ENCODE data around the gene IQSEC1.

Gene IQSEC1

GRCh38 chr3:13096356-13096755 lies 23.1 kb upstream of the IQSEC1 start:
- Histone ChIP-seq H3K36me3 (ENCODE audit: control insufficient read depth in 2 of 2, insufficient read depth in 2 of 2, low read length in 2 of 2) (no peaks in the 10 kb centered on the region), H3K9me3 (ENCODE audit: control insufficient read depth in 2 of 2, low read length in 2 of 2) (no peaks in the 10 kb centered on the region), H3K27me3 (ENCODE audit: control insufficient read depth in 2 of 2, insufficient read depth in 2 of 2, low read length in 2 of 2) (no peaks in the 10 kb centered on the region), H3K4me1 (ENCODE audit: control insufficient read depth in 2 of 2, insufficient read depth in 2 of 2, low read length in 2 of 2) (peaks cover 4 to 5% of the 10 kb centered on the region in 2 donors), H3K27ac (ENCODE audit: low read depth in 2 of 2, low read length in 2 of 2) (no peak overlapping the region), H3K9ac (ENCODE audit: low read depth in 1 of 2, low read length in 2 of 2) (no peak overlapping the region), H3K4me3 (ENCODE audit: low read length in 2 of 2) (no peak overlapping the region)

- Histone ChIP-seq H3K4me3 (ENCODE audit: low read length in 2 of 2) (no peak overlapping the region), H3K9ac (ENCODE audit: low read depth in 1 of 2, low read length in 2 of 2) (no peak overlapping the region), H3K27me3 (ENCODE audit: control insufficient read depth in 2 of 2, insufficient read depth in 2 of 2, low read length in 2 of 2) (no peaks in the 10 kb centered on the region), H3K36me3 (ENCODE audit: control insufficient read depth in 2 of 2, insufficient read depth in 2 of 2, low read length in 2 of 2) (no peaks in the 10 kb centered on the region), H3K4me1 (ENCODE audit: control insufficient read depth in 2 of 2, insufficient read depth in 2 of 2, low read length in 2 of 2) (peaks cover 4 to 5% of the 10 kb centered on the region in 2 donors), H3K27ac (ENCODE audit: low read depth in 2 of 2, low read length in 2 of 2) (no peak overlapping the region), H3K9me3 (ENCODE audit: control insufficient read depth in 2 of 2, low read length in 2 of 2) (no peaks in the 10 kb centered on the region)
These were observed 22.2 kb upstream of the IQSEC1 start for GRCh38 chr3:13095408-13095937.

GRCh38 chr3:13093687-13094086 lies 20.5 kb upstream of the IQSEC1 start:
- no peaks in the 10 kb centered on the region for H3K36me3 ChIP-seq (ENCODE audit: control insufficient read depth in 2 of 2, insufficient read depth in 2 of 2, low read length in 2 of 2)
- H3K4me3 ChIP-seq (ENCODE audit: low read length in 2 of 2), result no peak overlapping the region
- H3K27ac ChIP-seq (ENCODE audit: low read depth in 2 of 2, low read length in 2 of 2), result no peak overlapping the region
- H3K9ac ChIP-seq (ENCODE audit: low read depth in 1 of 2, low read length in 2 of 2), result no peak overlapping the region
- H3K4me1 ChIP-seq (ENCODE audit: control insufficient read depth in 2 of 2, insufficient read depth in 2 of 2, low read length in 2 of 2), result peaks cover 4 to 5% of the 10 kb centered on the region in 2 donors
- no peaks in the 10 kb centered on the region for H3K9me3 ChIP-seq (ENCODE audit: control insufficient read depth in 2 of 2, low read length in 2 of 2)
- H3K27me3 ChIP-seq (ENCODE audit: control insufficient read depth in 2 of 2, insufficient read depth in 2 of 2, low read length in 2 of 2), result no peaks in the 10 kb centered on the region

- peaks cover 4 to 5% of the 10 kb centered on the region in 2 donors for H3K4me1 ChIP-seq (ENCODE audit: control insufficient read depth in 2 of 2, insufficient read depth in 2 of 2, low read length in 2 of 2)
These were observed 19.7 kb upstream of the IQSEC1 start for GRCh38 chr3:13092621-13093617.

GRCh38 chr3:13091898-13092611 lies 18.8 kb upstream of the IQSEC1 start:
- H3K9ac ChIP-seq (ENCODE audit: low read depth in 1 of 2, low read length in 2 of 2), result no peak overlapping the region
- H3K27ac ChIP-seq (ENCODE audit: low read depth in 2 of 2, low read length in 2 of 2), result no peak overlapping the region
- H3K36me3 ChIP-seq (ENCODE audit: control insufficient read depth in 2 of 2, insufficient read depth in 2 of 2, low read length in 2 of 2), result no peaks in the 10 kb centered on the region
- H3K27me3 ChIP-seq (ENCODE audit: control insufficient read depth in 2 of 2, insufficient read depth in 2 of 2, low read length in 2 of 2), result no peaks in the 10 kb centered on the region
- no peak overlapping the region for H3K4me3 ChIP-seq (ENCODE audit: low read length in 2 of 2)
- H3K4me1 ChIP-seq (ENCODE audit: control insufficient read depth in 2 of 2, insufficient read depth in 2 of 2, low read length in 2 of 2), result peaks cover 4 to 5% of the 10 kb centered on the region in 2 donors
- H3K9me3 ChIP-seq (ENCODE audit: control insufficient read depth in 2 of 2, low read length in 2 of 2), result no peaks in the 10 kb centered on the region

More at GRCh38 chr3:13092621-13093617, 19.7 kb upstream of the IQSEC1 start:
- Histone ChIP-seq H3K9ac (ENCODE audit: low read depth in 1 of 2, low read length in 2 of 2) (no peak overlapping the region), H3K9me3 (ENCODE audit: control insufficient read depth in 2 of 2, low read length in 2 of 2) (no peaks in the 10 kb centered on the region), H3K27me3 (ENCODE audit: control insufficient read depth in 2 of 2, insufficient read depth in 2 of 2, low read length in 2 of 2) (no peaks in the 10 kb centered on the region), H3K27ac (ENCODE audit: low read depth in 2 of 2, low read length in 2 of 2) (no peak overlapping the region), H3K36me3 (ENCODE audit: control insufficient read depth in 2 of 2, insufficient read depth in 2 of 2, low read length in 2 of 2) (no peaks in the 10 kb centered on the region), H3K4me3 (ENCODE audit: low read length in 2 of 2) (no peak overlapping the region)

- H3K27me3 ChIP-seq (ENCODE audit: control insufficient read depth in 2 of 2, insufficient read depth in 2 of 2, low read length in 2 of 2), result no peaks in the 10 kb centered on the region
- peaks cover 4 to 5% of the 10 kb centered on the region in 2 donors for H3K4me1 ChIP-seq (ENCODE audit: control insufficient read depth in 2 of 2, insufficient read depth in 2 of 2, low read length in 2 of 2)
- no peak overlapping the region for H3K9ac ChIP-seq (ENCODE audit: low read depth in 1 of 2, low read length in 2 of 2)
- no peaks in the 10 kb centered on the region for H3K36me3 ChIP-seq (ENCODE audit: control insufficient read depth in 2 of 2, insufficient read depth in 2 of 2, low read length in 2 of 2)
- H3K4me3 ChIP-seq (ENCODE audit: low read length in 2 of 2), result no peak overlapping the region
- peak overlapping the region in 1 of 2 donors; percentile 27 for H3K27ac ChIP-seq (ENCODE audit: low read depth in 2 of 2, low read length in 2 of 2)
- H3K9me3 ChIP-seq (ENCODE audit: control insufficient read depth in 2 of 2, low read length in 2 of 2), result no peaks in the 10 kb centered on the region
These were observed 15.1 kb upstream of the IQSEC1 start for GRCh38 chr3:13088028-13089006.

- Histone ChIP-seq H3K9me3 (ENCODE audit: control insufficient read depth in 2 of 2, low read length in 2 of 2) (no peaks in the 10 kb centered on the region), H3K9ac (ENCODE audit: low read depth in 1 of 2, low read length in 2 of 2) (no peak overlapping the region), H3K27me3 (ENCODE audit: control insufficient read depth in 2 of 2, insufficient read depth in 2 of 2, low read length in 2 of 2) (no peaks in the 10 kb centered on the region), H3K27ac (ENCODE audit: low read depth in 2 of 2, low read length in 2 of 2) (peak overlapping the region in 1 of 2 donors; percentile 27), H3K4me3 (ENCODE audit: low read length in 2 of 2) (no peak overlapping the region), H3K4me1 (ENCODE audit: control insufficient read depth in 2 of 2, insufficient read depth in 2 of 2, low read length in 2 of 2) (peaks cover 3 to 4% of the 10 kb centered on the region in 2 donors), H3K36me3 (ENCODE audit: control insufficient read depth in 2 of 2, insufficient read depth in 2 of 2, low read length in 2 of 2) (no peaks in the 10 kb centered on the region)
These were observed 14.2 kb upstream of the IQSEC1 start for GRCh38 chr3:13087320-13087990.

- H3K4me1 ChIP-seq (ENCODE audit: control insufficient read depth in 2 of 2, insufficient read depth in 2 of 2, low read length in 2 of 2), result no peaks in the 10 kb centered on the region
- no peak overlapping the region for H3K27ac ChIP-seq (ENCODE audit: low read depth in 2 of 2, low read length in 2 of 2)
- no peaks in the 10 kb centered on the region for H3K9me3 ChIP-seq (ENCODE audit: control insufficient read depth in 2 of 2, low read length in 2 of 2)
- no peak overlapping the region for H3K4me3 ChIP-seq (ENCODE audit: low read length in 2 of 2)
- no peaks in the 10 kb centered on the region for H3K36me3 ChIP-seq (ENCODE audit: control insufficient read depth in 2 of 2, insufficient read depth in 2 of 2, low read length in 2 of 2)
- H3K9ac ChIP-seq (ENCODE audit: low read depth in 1 of 2, low read length in 2 of 2), result no peak overlapping the region
- H3K27me3 ChIP-seq (ENCODE audit: control insufficient read depth in 2 of 2, insufficient read depth in 2 of 2, low read length in 2 of 2), result peaks cover 0 to 2% of the 10 kb centered on the region in 2 donors
These were observed 13.3 kb upstream of the IQSEC1 start for GRCh38 chr3:13086531-13086981.

- H3K4me3 ChIP-seq (ENCODE audit: low read length in 2 of 2), result no peak overlapping the region
- H3K9me3 ChIP-seq (ENCODE audit: control insufficient read depth in 2 of 2, low read length in 2 of 2), result no peaks in the 10 kb centered on the region
- peak overlapping the region in 1 of 2 donors; percentile 23 for H3K27ac ChIP-seq (ENCODE audit: low read depth in 2 of 2, low read length in 2 of 2)
- H3K4me1 ChIP-seq (ENCODE audit: control insufficient read depth in 2 of 2, insufficient read depth in 2 of 2, low read length in 2 of 2), result no peaks in the 10 kb centered on the region
- H3K9ac ChIP-seq (ENCODE audit: low read depth in 1 of 2, low read length in 2 of 2), result no peak overlapping the region
- no peaks in the 10 kb centered on the region for H3K36me3 ChIP-seq (ENCODE audit: control insufficient read depth in 2 of 2, insufficient read depth in 2 of 2, low read length in 2 of 2)
- peaks cover 0 to 2% of the 10 kb centered on the region in 2 donors for H3K27me3 ChIP-seq (ENCODE audit: control insufficient read depth in 2 of 2, insufficient read depth in 2 of 2, low read length in 2 of 2)
These were observed 12.6 kb upstream of the IQSEC1 start for GRCh38 chr3:13085846-13086179.
